Measurements from ENCODE around the gene PDGFRB. TPM values are rescaled to one million over a fixed set of nuclear protein-coding genes. Genes with fewer than 3 reads are reported as not detected.

PDGFRB gene
- total RNA-seq, 1 donor from 2014 or later: 173 TPM

- Histone ChIP-seq H3K36me3 (no peaks in the 10 kb centered on the region), H3K4me3 (no peak overlapping the region), H3K9me3 (no peaks in the 10 kb centered on the region), H3K27ac (no peak overlapping the region), H3K27me3 (no peaks in the 10 kb centered on the region), H3K4me1 (peaks cover 9% of the 10 kb centered on the region)
- no peak for DNase-seq (ENCODE audit: extremely low spot score in 2 of 2)
- intact Hi-C loops (cut with DNase I): no loop called here
- TF ChIP-seq POLR2A (IDR thresholded peaks at IDR 0.05) (no peak), POLR2AphosphoS5 (IDR thresholded peaks at IDR 0.05; ENCODE audit: insufficient read depth in 1 of 2, low read depth in 1 of 2) (no peak)
- TF ChIP-seq, protein P1, sequence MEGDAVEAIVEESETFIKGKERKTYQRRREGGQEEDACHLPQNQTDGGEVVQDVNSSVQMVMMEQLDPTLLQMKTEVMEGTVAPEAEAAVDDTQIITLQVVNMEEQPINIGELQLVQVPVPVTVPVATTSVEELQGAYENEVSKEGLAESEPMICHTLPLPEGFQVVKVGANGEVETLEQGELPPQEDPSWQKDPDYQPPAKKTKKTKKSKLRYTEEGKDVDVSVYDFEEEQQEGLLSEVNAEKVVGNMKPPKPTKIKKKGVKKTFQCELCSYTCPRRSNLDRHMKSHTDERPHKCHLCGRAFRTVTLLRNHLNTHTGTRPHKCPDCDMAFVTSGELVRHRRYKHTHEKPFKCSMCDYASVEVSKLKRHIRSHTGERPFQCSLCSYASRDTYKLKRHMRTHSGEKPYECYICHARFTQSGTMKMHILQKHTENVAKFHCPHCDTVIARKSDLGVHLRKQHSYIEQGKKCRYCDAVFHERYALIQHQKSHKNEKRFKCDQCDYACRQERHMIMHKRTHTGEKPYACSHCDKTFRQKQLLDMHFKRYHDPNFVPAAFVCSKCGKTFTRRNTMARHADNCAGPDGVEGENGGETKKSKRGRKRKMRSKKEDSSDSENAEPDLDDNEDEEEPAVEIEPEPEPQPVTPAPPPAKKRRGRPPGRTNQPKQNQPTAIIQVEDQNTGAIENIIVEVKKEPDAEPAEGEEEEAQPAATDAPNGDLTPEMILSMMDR (IDR thresholded peaks at IDR 0.05): no peak
These were observed 35.3 kb upstream of the PDGFRB start for GRCh38 chr5:150190987-150191386.

DNA sequence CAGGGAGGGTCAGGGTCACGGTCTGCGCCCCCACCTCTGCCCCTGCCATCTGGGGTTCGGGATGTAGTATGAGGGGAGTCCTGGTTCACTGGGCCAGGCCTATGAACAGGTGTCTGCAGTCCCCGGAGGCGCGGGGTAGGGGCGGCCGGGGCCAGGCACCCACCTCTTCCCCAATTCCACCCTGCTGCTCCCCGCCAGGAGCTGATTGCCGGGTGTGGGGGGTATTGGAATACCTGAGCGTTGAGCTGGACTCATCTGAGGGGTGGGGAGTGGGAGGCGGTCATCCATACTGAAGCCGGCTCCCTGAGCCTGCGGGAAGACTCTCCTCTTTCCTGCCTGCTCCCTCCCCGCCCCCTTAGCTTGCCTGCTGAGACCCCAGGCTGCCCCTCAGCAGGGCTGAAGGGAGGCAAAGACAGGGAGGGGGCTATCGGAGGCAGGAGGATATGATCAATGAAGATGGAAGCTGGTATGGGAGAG lies 34.9 kb upstream of the PDGFRB start:
- Histone ChIP-seq H3K36me3 (no peaks in the 10 kb centered on the region), H3K4me3 (no peak overlapping the region), H3K9me3 (no peaks in the 10 kb centered on the region), H3K4me1 (peaks cover 9% of the 10 kb centered on the region), H3K27ac (no peak overlapping the region), H3K27me3 (no peaks in the 10 kb centered on the region)
- intact Hi-C loops (cut with DNase I): no loop called here
- DNase-seq (ENCODE audit: extremely low spot score in 2 of 2): no peak
- TF ChIP-seq, protein P1 (IDR thresholded peaks at IDR 0.05): no peak
- TF ChIP-seq POLR2A (IDR thresholded peaks at IDR 0.05) (no peak), POLR2AphosphoS5 (IDR thresholded peaks at IDR 0.05; ENCODE audit: insufficient read depth in 1 of 2, low read depth in 1 of 2) (no peak)

- H3K27ac ChIP-seq: no peak within 1 kb of the TSS
- no peak for DNase-seq (ENCODE audit: extremely low spot score in 2 of 2)
- H3K4me1 ChIP-seq: peaks cover 9% of the 10 kb centered on the region
- no peak for TF ChIP-seq POLR2A (IDR thresholded peaks at IDR 0.05)
- no peaks in the 10 kb centered on the region for H3K9me3 ChIP-seq
- intact Hi-C loops (cut with DNase I): no loop called here
- no peaks in the 10 kb centered on the region for H3K36me3 ChIP-seq
- H3K27me3 ChIP-seq: no peaks in the 10 kb centered on the region
- H3K4me3 ChIP-seq: peak within 1 kb of the TSS in 1 of 2 donors; percentile 29
These were observed 34.3 kb upstream of the PDGFRB start, which contains the start of gene SLC6A7 for GRCh38 chr5:150189728-150190502. TSS of gene SLC6A7 (plus strand) at chr5:150190062. CDS start at chr5:150190328, 266 bp downstream.

DNA sequence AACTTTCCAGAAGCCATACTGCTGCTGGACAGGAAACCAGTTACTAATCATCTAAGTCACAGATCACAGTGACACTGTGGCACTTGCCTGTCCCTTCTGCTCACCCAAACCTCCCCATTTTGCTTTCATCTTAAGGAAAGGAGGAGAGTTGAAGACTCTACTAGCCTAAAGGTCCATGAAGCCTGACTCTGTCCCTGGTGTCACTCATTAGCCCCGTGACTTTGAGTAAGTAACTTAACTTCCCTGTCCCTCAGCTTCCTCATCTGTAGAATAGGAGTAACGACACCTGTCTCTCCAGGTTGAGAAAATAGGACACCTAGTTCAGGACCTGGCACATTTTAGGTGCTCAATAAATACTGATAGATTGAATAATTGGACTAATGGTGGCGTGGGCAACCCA lies 33.7 kb upstream of the PDGFRB start:
- TF ChIP-seq, protein P1 (IDR thresholded peaks at IDR 0.05): no peak
- TF ChIP-seq POLR2AphosphoS5 (IDR thresholded peaks at IDR 0.05; ENCODE audit: insufficient read depth in 1 of 2, low read depth in 1 of 2) (no peak), POLR2A (IDR thresholded peaks at IDR 0.05) (no peak)
- peaks cover 9% of the 10 kb centered on the region for H3K4me1 ChIP-seq
- no peak for DNase-seq (ENCODE audit: extremely low spot score in 2 of 2)

DNA sequence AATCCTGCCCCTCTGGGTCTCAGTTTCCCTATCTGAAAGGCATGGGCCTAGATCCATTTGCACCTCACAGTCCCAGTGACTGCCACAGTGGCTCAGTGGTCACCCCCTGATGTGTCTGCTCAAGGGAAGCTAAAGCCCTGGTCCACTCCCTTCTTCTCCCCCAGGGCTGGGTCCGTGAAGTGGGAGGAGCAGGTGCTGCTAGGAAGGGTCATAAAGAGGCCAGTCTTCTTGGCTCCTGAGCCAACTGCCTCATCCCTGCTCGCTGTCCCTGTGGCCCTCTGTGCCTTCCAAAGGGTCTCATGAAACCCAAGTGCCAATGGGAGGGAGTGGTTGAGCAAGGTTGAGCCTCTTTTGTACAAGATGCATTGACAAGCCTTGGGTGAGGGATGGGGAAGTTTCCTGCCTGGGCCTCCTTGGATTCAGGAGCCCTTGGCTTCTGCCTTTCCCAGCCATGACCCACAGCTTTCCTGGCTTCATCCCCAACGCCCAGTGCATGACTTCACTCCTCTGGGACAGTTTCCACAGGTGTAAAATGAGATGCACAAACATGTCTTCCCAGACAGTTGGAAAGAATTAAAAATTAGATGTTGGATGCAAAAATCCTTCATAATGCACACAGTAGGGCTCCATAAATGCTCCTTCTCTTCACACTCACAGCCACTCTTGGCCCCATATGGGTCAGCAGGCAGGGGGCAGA lies 32.6 kb upstream of the PDGFRB start:
- no peak overlapping the region for H3K27ac ChIP-seq
- H3K4me1 ChIP-seq: peaks cover 9% of the 10 kb centered on the region
- no peaks in the 10 kb centered on the region for H3K27me3 ChIP-seq
- H3K4me3 ChIP-seq: no peak overlapping the region
- no peak for DNase-seq (ENCODE audit: extremely low spot score in 2 of 2)
- H3K36me3 ChIP-seq: no peaks in the 10 kb centered on the region
- intact Hi-C loops (cut with DNase I): no loop called here
- TF ChIP-seq POLR2A (IDR thresholded peaks at IDR 0.05) (no peak), POLR2AphosphoS5 (IDR thresholded peaks at IDR 0.05; ENCODE audit: insufficient read depth in 1 of 2, low read depth in 1 of 2) (no peak)
- TF ChIP-seq, protein P1 (IDR thresholded peaks at IDR 0.05): no peak
- no peaks in the 10 kb centered on the region for H3K9me3 ChIP-seq

More for the DNA sequence above, 33.7 kb upstream of the PDGFRB start:
- Histone ChIP-seq H3K27me3 (no peaks in the 10 kb centered on the region), H3K9me3 (no peaks in the 10 kb centered on the region), H3K36me3 (no peaks in the 10 kb centered on the region), H3K27ac (no peak overlapping the region), H3K4me3 (no peak overlapping the region)
- intact Hi-C loops (cut with DNase I): no loop called here

Measured in vagina (tissue), 2 donors.